Muscle layer of colon (tissue), 2 donors: Measurements from ENCODE around the gene PARD3B.

ENCODE experiments used
- H3K27ac ChIP-seq: one replicate; pipeline ENCODE4 v1.7.0; 2013; ENCODE audit warnings: low read depth, mild to moderate bottlenecking, low read length, moderate library complexity
- H3K27me3 ChIP-seq, 2 donors: one replicate each; pipeline ENCODE4 v1.7.0; 2013; ENCODE audit warnings: low read length in 2 of 2, mild to moderate bottlenecking in 2 of 2; ENCODE audit not compliant: insufficient read depth in 2 of 2, control insufficient read depth in 1 of 2
- H3K36me3 ChIP-seq: one replicate; pipeline ENCODE4 v1.7.0; 2013; ENCODE audit warnings: mild to moderate bottlenecking, low read length; ENCODE audit not compliant: insufficient read depth
- H3K4me1 ChIP-seq: one replicate; pipeline ENCODE4 v1.7.0; 2013; ENCODE audit warnings: mild to moderate bottlenecking, low read length; ENCODE audit not compliant: insufficient read depth
- H3K4me3 ChIP-seq, 2 donors: one replicate each; pipeline ENCODE4 v1.7.0; 2013; ENCODE audit warnings: low read length in 2 of 2, low read depth in 1 of 2, mild to moderate bottlenecking in 1 of 2, moderate library complexity in 1 of 2
- H3K9ac ChIP-seq: one replicate; pipeline ENCODE4 v1.7.0; 2013; ENCODE audit warnings: low read length
- H3K9me3 ChIP-seq: one replicate; pipeline ENCODE4 v1.7.0; 2013; ENCODE audit warnings: mild to moderate bottlenecking, low read length
- donor health status: abdominal sarcoma.
- donor health status: Adenocarcinoma of cecum.

PARD3B gene

DNA sequence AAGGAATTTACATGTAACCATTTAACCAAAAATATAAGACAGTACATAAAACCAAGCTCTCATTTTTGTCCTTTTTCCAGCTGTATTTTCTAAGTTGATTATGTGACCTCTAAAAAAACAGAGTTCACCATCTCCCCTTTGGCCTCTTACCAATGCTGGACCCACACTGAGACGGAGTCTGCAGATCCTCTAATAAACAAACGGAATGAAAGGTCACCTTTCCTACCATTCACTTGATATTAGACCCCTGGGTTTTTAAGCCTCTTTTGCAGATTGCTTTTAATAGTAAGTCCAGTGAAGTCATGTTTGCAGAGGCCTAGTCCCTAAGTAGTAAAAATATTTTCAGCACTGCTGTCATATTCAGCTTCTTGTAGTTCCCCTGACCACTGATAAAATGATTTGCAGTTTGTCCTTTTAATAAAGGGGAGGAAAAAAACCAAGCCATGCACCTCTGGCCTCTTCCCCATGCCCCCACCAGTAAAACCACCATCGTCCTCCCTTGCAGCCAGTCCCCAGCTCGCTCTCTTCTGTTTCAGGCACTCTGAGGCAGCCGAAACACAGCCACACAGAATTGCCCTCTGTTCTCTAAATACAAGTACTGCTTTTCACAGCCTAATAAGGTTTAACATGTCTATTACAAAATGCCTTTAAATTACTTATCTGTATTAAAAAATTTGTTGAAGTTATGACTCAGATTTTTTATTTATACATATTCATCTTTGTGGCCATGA is 427.5 kb downstream of the PARD3B start:
- Histone ChIP-seq H3K9ac (no peak overlapping the region), H3K4me3 (no peak overlapping the region), H3K36me3 (no peaks in the 10 kb centered on the region), H3K27me3 (no peaks in the 10 kb centered on the region), H3K27ac (no peak overlapping the region), H3K9me3 (no peaks in the 10 kb centered on the region), H3K4me1 (peaks cover 18% of the 10 kb centered on the region)

- Histone ChIP-seq H3K27ac (no peak overlapping the region), H3K27me3 (no peaks in the 10 kb centered on the region), H3K9me3 (no peaks in the 10 kb centered on the region), H3K9ac (no peak overlapping the region), H3K4me1 (peaks cover 18% of the 10 kb centered on the region), H3K4me3 (no peak overlapping the region), H3K36me3 (no peaks in the 10 kb centered on the region)
Measured at GRCh38 chr2:204973616-204974015, 428.3 kb downstream of the PARD3B start.

GRCh38 chr2:204974487-204974886 is 429.2 kb downstream of the PARD3B start:
- H3K4me3 ChIP-seq, result no peak overlapping the region
- H3K4me1 ChIP-seq, result peaks cover 18% of the 10 kb centered on the region
- H3K9ac ChIP-seq, result no peak overlapping the region
- H3K27ac ChIP-seq, result no peak overlapping the region
- no peaks in the 10 kb centered on the region for H3K36me3 ChIP-seq
- no peaks in the 10 kb centered on the region for H3K9me3 ChIP-seq
- H3K27me3 ChIP-seq, result no peaks in the 10 kb centered on the region

- Histone ChIP-seq H3K4me1 (peaks cover 10% of the 10 kb centered on the region), H3K4me3 (no peak overlapping the region), H3K27me3 (no peaks in the 10 kb centered on the region), H3K36me3 (no peaks in the 10 kb centered on the region), H3K9ac (no peak overlapping the region), H3K9me3 (no peaks in the 10 kb centered on the region), H3K27ac (no peak overlapping the region)
Measured at GRCh38 chr2:204977914-204978313, 432.6 kb downstream of the PARD3B start.

DNA sequence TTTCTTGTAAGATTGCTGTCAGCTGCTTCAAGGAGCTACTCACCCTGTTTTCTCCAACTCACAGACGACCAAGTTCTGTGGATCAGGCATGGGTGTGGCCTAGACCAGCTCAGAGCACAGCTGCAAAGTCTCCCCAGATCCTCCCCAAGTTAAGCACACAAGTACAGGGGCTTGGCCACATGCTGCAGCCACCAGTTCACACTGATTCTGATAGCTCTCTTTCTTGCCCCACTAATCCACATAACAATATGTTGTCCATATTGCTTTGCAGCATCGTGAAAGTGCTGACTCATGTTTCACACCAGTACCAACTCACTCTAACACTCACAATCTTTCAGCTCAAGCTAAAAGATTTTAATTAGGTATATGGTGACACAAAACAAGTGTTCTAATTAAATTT is 437.0 kb downstream of the PARD3B start:
- H3K27me3 ChIP-seq, result no peaks in the 10 kb centered on the region
- H3K4me3 ChIP-seq, result no peak overlapping the region
- no peaks in the 10 kb centered on the region for H3K36me3 ChIP-seq
- H3K27ac ChIP-seq, result no peak overlapping the region
- H3K9ac ChIP-seq, result no peak overlapping the region
- H3K4me1 ChIP-seq, result peaks cover 13% of the 10 kb centered on the region
- H3K9me3 ChIP-seq, result no peaks in the 10 kb centered on the region

GRCh38 chr2:204984518-204984917 is 439.2 kb downstream of the PARD3B start:
- H3K9ac ChIP-seq, result no peak overlapping the region

GRCh38 chr2:204986641-204987040 is 441.4 kb downstream of the PARD3B start:
- peaks cover 13% of the 10 kb centered on the region for H3K4me1 ChIP-seq
- no peaks in the 10 kb centered on the region for H3K36me3 ChIP-seq
- no peaks in the 10 kb centered on the region for H3K27me3 ChIP-seq
- H3K9me3 ChIP-seq, result no peaks in the 10 kb centered on the region
- no peak overlapping the region for H3K27ac ChIP-seq
- no peak overlapping the region for H3K9ac ChIP-seq
- no peak overlapping the region for H3K4me3 ChIP-seq

More at GRCh38 chr2:204984518-204984917, 439.2 kb downstream of the PARD3B start:
- H3K4me3 ChIP-seq, result no peak overlapping the region
- no peaks in the 10 kb centered on the region for H3K27me3 ChIP-seq
- no peaks in the 10 kb centered on the region for H3K9me3 ChIP-seq
- H3K4me1 ChIP-seq, result peaks cover 13% of the 10 kb centered on the region
- H3K36me3 ChIP-seq, result no peaks in the 10 kb centered on the region
- no peak overlapping the region for H3K27ac ChIP-seq

DNA sequence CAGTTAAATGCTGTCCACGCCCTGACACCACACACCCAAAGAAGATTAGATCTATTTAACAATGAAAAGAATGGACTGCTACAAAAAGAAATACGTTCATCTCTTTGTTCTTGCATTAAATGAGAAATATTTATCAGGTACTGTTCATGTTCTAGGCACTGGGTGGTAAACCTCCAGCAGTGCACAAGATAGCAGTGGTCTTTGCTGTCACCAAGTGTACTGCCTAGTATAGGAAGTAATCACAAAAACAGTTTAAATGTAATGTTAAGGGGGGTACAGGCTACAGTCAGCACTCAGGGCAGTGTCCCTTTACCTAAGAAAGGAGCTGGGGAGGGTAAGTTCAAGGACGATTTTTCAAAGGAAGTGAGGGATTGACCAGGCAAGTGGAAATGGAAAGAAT is 443.6 kb downstream of the PARD3B start:
- H3K4me1 ChIP-seq, result no peaks in the 10 kb centered on the region
- H3K36me3 ChIP-seq, result no peaks in the 10 kb centered on the region
- no peak overlapping the region for H3K9ac ChIP-seq
- H3K4me3 ChIP-seq, result no peak overlapping the region
- no peak overlapping the region for H3K27ac ChIP-seq
- H3K9me3 ChIP-seq, result no peaks in the 10 kb centered on the region
- no peaks in the 10 kb centered on the region for H3K27me3 ChIP-seq

GRCh38 chr2:204989877-204990276 is 444.6 kb downstream of the PARD3B start:
- no peak overlapping the region for H3K4me3 ChIP-seq
- no peaks in the 10 kb centered on the region for H3K4me1 ChIP-seq
- H3K9ac ChIP-seq, result no peak overlapping the region

GRCh38 chr2:205001300-205001966 is 456.2 kb downstream of the PARD3B start:
- Histone ChIP-seq H3K27me3 (no peaks in the 10 kb centered on the region), H3K27ac (no peak overlapping the region), H3K4me3 (no peak overlapping the region), H3K4me1 (no peaks in the 10 kb centered on the region), H3K9ac (no peak overlapping the region), H3K36me3 (no peaks in the 10 kb centered on the region), H3K9me3 (no peaks in the 10 kb centered on the region)

More at GRCh38 chr2:204989877-204990276, 444.6 kb downstream of the PARD3B start:
- Histone ChIP-seq H3K27me3 (no peaks in the 10 kb centered on the region), H3K27ac (no peak overlapping the region), H3K36me3 (no peaks in the 10 kb centered on the region), H3K9me3 (no peaks in the 10 kb centered on the region)

GRCh38 chr2:205002390-205002789 is 457.1 kb downstream of the PARD3B start:
- H3K27me3 ChIP-seq, result no peaks in the 10 kb centered on the region
- no peaks in the 10 kb centered on the region for H3K36me3 ChIP-seq
- no peak overlapping the region for H3K4me3 ChIP-seq
- H3K27ac ChIP-seq, result no peak overlapping the region
- no peaks in the 10 kb centered on the region for H3K4me1 ChIP-seq
- no peaks in the 10 kb centered on the region for H3K9me3 ChIP-seq
- H3K9ac ChIP-seq, result no peak overlapping the region

GRCh38 chr2:205003288-205003687 is 458.0 kb downstream of the PARD3B start:
- no peak overlapping the region for H3K9ac ChIP-seq
- no peaks in the 10 kb centered on the region for H3K9me3 ChIP-seq
- no peak overlapping the region for H3K27ac ChIP-seq
- H3K27me3 ChIP-seq, result no peaks in the 10 kb centered on the region
- no peaks in the 10 kb centered on the region for H3K36me3 ChIP-seq
- H3K4me3 ChIP-seq, result no peak overlapping the region
- no peaks in the 10 kb centered on the region for H3K4me1 ChIP-seq
